Measurements from ENCODE around the gene P3H4.

DNA sequence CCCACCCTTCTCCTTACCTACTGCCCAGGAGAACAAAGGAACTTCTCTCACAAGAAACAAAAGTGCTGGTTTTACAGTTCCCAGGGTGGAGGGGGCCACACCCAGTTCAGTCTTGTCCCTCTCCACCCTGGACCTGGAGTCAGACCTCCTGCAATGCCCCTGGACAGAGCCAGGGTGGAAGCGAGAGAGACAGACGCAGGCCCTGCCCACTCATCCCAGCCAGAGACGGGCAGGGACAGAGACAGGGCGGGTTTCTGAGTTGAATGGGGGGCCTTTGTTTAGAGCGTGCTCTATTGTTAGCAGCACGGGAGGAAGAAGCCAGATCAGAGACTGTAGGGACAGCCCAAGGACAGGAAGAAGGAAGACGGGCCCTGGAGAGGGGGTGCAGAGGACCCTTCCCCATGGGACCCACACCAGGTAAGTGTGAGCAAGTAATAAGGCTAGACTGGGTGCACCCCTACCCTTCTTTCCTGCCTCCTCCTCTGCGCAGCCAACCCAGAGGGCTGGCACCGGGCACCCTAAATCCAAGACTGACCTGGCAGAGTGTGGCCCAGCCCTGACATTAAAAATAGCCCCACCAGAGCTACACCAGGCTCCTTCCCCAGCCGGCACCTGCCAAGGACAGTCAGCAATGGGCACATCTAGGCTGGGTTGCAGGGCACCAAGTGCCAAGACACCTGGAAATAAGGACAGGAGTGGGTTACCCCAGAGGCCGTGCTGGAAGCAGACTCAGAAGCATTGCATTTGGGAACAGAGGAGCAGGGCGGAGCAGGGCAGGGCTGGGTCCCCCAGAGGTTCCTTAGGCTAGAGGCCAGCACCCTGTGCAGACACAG, 36.1 kb downstream of the P3H4 start:
- TF ChIP-seq CTCF (IDR thresholded peaks at IDR 0.05 in 4 of 5, conservative IDR thresholded peaks at IDR 0.05 in 1 of 5) (no peak), POLR2A (IDR thresholded peaks at IDR 0.05) (no peak)
